Astrocyte (in vitro differentiated cells and primary cell): ENCODE data around the gene ARHGAP12. TPM values are rescaled to one million over a fixed set of nuclear protein-coding genes. Genes with fewer than 3 reads are reported as not detected.
"Not testable (repeated sequence)": the region's sequence is repeated elsewhere in the genome, so short reads cannot be mapped to it uniquely, and the experiment has no call there.

Experiments used
- DNase-seq: peaks from one replicate; pipeline ENCODE4 v3.0.0-alpha.2; 2010; ENCODE audit warnings: low read depth
- FAIRE-seq: peaks from 2 replicates; lab custom pipeline; 2011; peaks lifted over from hg19 to GRCh38; lab: Jason Lieb, UNC
- H2AFZ ChIP-seq: 2 replicates; pipeline ENCODE4 v1.6.0; 2012; ENCODE audit warnings: low read depth, low read length, inconsistent platforms
- H3K27ac ChIP-seq: 2 replicates; pipeline ENCODE4 v1.5.1; 2011; ENCODE audit warnings: low read depth, low read length, inconsistent platforms
- H3K27me3 ChIP-seq: 2 replicates; pipeline ENCODE4 v1.6.0; 2011; ENCODE audit warnings: low read length, inconsistent platforms; ENCODE audit not compliant: insufficient read depth
- H3K36me3 ChIP-seq: 2 replicates; pipeline ENCODE4 v1.5.1; 2011; ENCODE audit warnings: low read length, inconsistent platforms; ENCODE audit not compliant: insufficient read depth
- H3K4me1 ChIP-seq: 2 replicates; pipeline ENCODE4 v1.5.1; 2011; ENCODE audit warnings: low read length, inconsistent platforms; ENCODE audit not compliant: insufficient read depth
- H3K4me2 ChIP-seq: 2 replicates; pipeline ENCODE4 v1.6.0; 2012; ENCODE audit warnings: low read length, inconsistent platforms
- H3K4me3 ChIP-seq: 2 replicates; pipeline ENCODE4 v1.5.1; 2011; ENCODE audit warnings: low read depth, mild to moderate bottlenecking, low read length, inconsistent platforms; ENCODE audit not compliant: insufficient read depth
- H3K79me2 ChIP-seq: 2 replicates; pipeline ENCODE4 v1.6.0; 2012; ENCODE audit warnings: mild to moderate bottlenecking, low read length, inconsistent platforms; ENCODE audit not compliant: insufficient read depth
- H3K9ac ChIP-seq: 2 replicates; pipeline ENCODE4 v1.6.0; 2012; ENCODE audit warnings: mild to moderate bottlenecking, low read length, inconsistent platforms
- H3K9me3 ChIP-seq: 2 replicates; pipeline ENCODE4 v1.5.1; 2012; ENCODE audit warnings: low read depth, mild to moderate bottlenecking, low read length, inconsistent platforms; ENCODE audit not compliant: insufficient read depth
- H4K20me1 ChIP-seq: 2 replicates; pipeline ENCODE4 v1.6.0; 2012; ENCODE audit warnings: low read length, inconsistent platforms; ENCODE audit not compliant: insufficient read depth
- H3K27ac Mint-ChIP-seq: one replicate; pipeline ENCODE4 v1.8.0; 2021; ENCODE audit warnings: mild to moderate bottlenecking, mixed read lengths; ENCODE audit not compliant: unreplicated experiment
- H3K27me3 Mint-ChIP-seq: one replicate; pipeline ENCODE4 v1.8.0; 2021; ENCODE audit warnings: low read depth, mixed read lengths; ENCODE audit not compliant: unreplicated experiment
- H3K36me3 Mint-ChIP-seq: one replicate; pipeline ENCODE4 v1.8.0; 2021; ENCODE audit warnings: low read depth, mixed read lengths; ENCODE audit not compliant: unreplicated experiment
- H3K4me1 Mint-ChIP-seq: one replicate; pipeline ENCODE4 v1.8.0; 2021; ENCODE audit warnings: low read depth, mixed read lengths; ENCODE audit not compliant: unreplicated experiment
- H3K4me3 Mint-ChIP-seq: one replicate; pipeline ENCODE4 v1.8.0; 2021; ENCODE audit warnings: mild to moderate bottlenecking, moderate library complexity, mixed read lengths; ENCODE audit not compliant: unreplicated experiment
- H3K9me3 Mint-ChIP-seq: one replicate; pipeline ENCODE4 v1.8.0; 2021; ENCODE audit warnings: mild to moderate bottlenecking, mixed read lengths; ENCODE audit not compliant: unreplicated experiment
- CTCF ChIP-seq: IDR thresholded peaks from 2 replicates; pipeline ENCODE4 v1.5.1; 2011; ENCODE audit warnings: low read depth, mild to moderate bottlenecking, inconsistent platforms, low read length, moderate library complexity; ENCODE audit not compliant: insufficient read depth
- EZH2 ChIP-seq: IDR thresholded peaks from 2 replicates; pipeline ENCODE4 v1.6.1; 2012; ENCODE audit warnings: mild to moderate bottlenecking, low read length, inconsistent platforms; ENCODE audit not compliant: insufficient read depth
- total RNA-seq: library from RNA; stranded (reverse); gene quantifications from 2 replicates; pipeline ENCODE4 v1.2.1, GENCODE V29; 2021

The ARHGAP12 gene
- total RNA-seq, 1 donor from 2014 or later: 24.9 TPM

GRCh38 chr10:31770307-31770902 lies 158.2 kb downstream of the ARHGAP12 start:
- Mint-ChIP-seq H3K4me1 (peaks cover 21% of the 10 kb centered on the region), H3K36me3 (no peaks in the 10 kb centered on the region), H3K4me3 (no peak overlapping the region), H3K27ac (peak overlapping the region; percentile 50), H3K27me3 (no peaks in the 10 kb centered on the region), H3K9me3 (no peaks in the 10 kb centered on the region)
- no peaks in the 10 kb centered on the region for H3K9me3 ChIP-seq
- no peaks in the 10 kb centered on the region for H3K36me3 ChIP-seq
- H2AFZ ChIP-seq: no peak overlapping the region
- peak overlapping the region; percentile 5 for H3K9ac ChIP-seq
- peak overlapping the region; percentile 47 for H3K27ac ChIP-seq
- no peak for FAIRE-seq
- no peak for DNase-seq
- H4K20me1 ChIP-seq: no peaks in the 10 kb centered on the region
- H3K79me2 ChIP-seq: no peaks in the 10 kb centered on the region
- H3K27me3 ChIP-seq: no peaks in the 10 kb centered on the region
- no peak overlapping the region for H3K4me2 ChIP-seq
- TF ChIP-seq EZH2: no peak
- peak; percentile 35 for TF ChIP-seq CTCF
- H3K4me3 ChIP-seq: no peak overlapping the region
- peaks cover 30% of the 10 kb centered on the region for H3K4me1 ChIP-seq

- no peaks in the 10 kb centered on the region for H4K20me1 ChIP-seq
- Mint-ChIP-seq H3K9me3 (no peaks in the 10 kb centered on the region), H3K27ac (peak overlapping the region; percentile 50), H3K4me1 (peaks cover 16% of the 10 kb centered on the region), H3K4me3 (no peak overlapping the region), H3K36me3 (no peaks in the 10 kb centered on the region), H3K27me3 (no peaks in the 10 kb centered on the region)
- peak; percentile 81 for DNase-seq
- peak overlapping the region; percentile 16 for H3K4me2 ChIP-seq
- no peaks in the 10 kb centered on the region for H3K79me2 ChIP-seq
- no peaks in the 10 kb centered on the region for H3K9me3 ChIP-seq
- no peaks in the 10 kb centered on the region for H3K36me3 ChIP-seq
- no peak overlapping the region for H3K4me3 ChIP-seq
- H2AFZ ChIP-seq: no peak overlapping the region
- H3K27ac ChIP-seq: peak overlapping the region; percentile 78
- no peaks in the 10 kb centered on the region for H3K27me3 ChIP-seq
- peak; percentile 71 for FAIRE-seq
- TF ChIP-seq EZH2 (no peak), CTCF (no peak)
- H3K4me1 ChIP-seq: peaks cover 23% of the 10 kb centered on the region
- H3K9ac ChIP-seq: peak overlapping the region; percentile 28
These were observed 159.1 kb downstream of the ARHGAP12 start for GRCh38 chr10:31769564-31769963.

- Histone ChIP-seq H3K9ac (peak overlapping the region; percentile 28), H3K4me1 (peaks cover 22% of the 10 kb centered on the region), H3K27ac (peak overlapping the region; percentile 78), H3K4me2 (peak overlapping the region; percentile 16)
- not testable (repeated sequence) for H3K4me3 Mint-ChIP-seq, H3K4me3 ChIP-seq, H3K36me3 Mint-ChIP-seq, H3K27me3 ChIP-seq, H3K27me3 Mint-ChIP-seq, H4K20me1 ChIP-seq, H3K36me3 ChIP-seq, FAIRE-seq, H2AFZ ChIP-seq, H3K9me3 Mint-ChIP-seq, H3K79me2 ChIP-seq, H3K9me3 ChIP-seq
- H3K4me1 Mint-ChIP-seq: peaks cover 12% of the 10 kb centered on the region
- H3K27ac Mint-ChIP-seq: peak overlapping the region; percentile 50
- DNase-seq: peak; percentile 65
These were observed 159.7 kb downstream of the ARHGAP12 start for GRCh38 chr10:31768935-31769334.
